Measurements from ENCODE around the gene EPC2. TPM values are rescaled to one million over a fixed set of nuclear protein-coding genes. Genes with fewer than 3 reads are reported as not detected.
"Not testable (repeated sequence)": the region's sequence is repeated elsewhere in the genome, so short reads cannot be mapped to it uniquely, and the experiment has no call there.

The EPC2 gene
- total RNA-seq, 1 donor from 2014 or later: 20.9 TPM

DNA sequence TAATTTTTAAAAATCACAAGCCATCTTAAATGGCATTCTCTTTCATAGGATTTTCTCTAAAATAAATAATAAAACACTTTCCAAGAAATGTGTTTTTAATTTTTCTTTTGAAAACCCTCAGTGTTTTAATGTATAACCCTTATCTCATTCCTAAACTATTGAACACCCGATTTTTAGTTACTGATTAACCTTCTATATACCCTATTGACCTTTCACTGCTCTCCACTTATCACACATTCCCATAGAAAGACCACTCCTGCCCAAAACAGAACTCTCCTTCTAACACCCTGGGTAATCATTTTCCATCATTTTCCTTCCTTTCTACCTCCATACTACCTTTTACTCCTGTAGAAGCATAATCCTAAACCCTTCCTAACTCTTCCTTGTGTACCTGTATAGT lies 102.4 kb downstream of the EPC2 start:
- no peaks in the 10 kb centered on the region for H3K27me3 ChIP-seq (ENCODE audit: control insufficient read depth in 3 of 3, insufficient read depth in 3 of 3, low read length in 3 of 3)
- no peaks in the 10 kb centered on the region for H3K9me3 ChIP-seq (ENCODE audit: control insufficient read depth in 3 of 3, low read length in 3 of 3)
- H3K36me3 ChIP-seq (ENCODE audit: control insufficient read depth in 3 of 3, insufficient read depth in 3 of 3, low read length in 3 of 3): no peaks in the 10 kb centered on the region
- no peaks in the 10 kb centered on the region for H3K4me1 ChIP-seq (ENCODE audit: control insufficient read depth in 3 of 3, insufficient read depth in 3 of 3, low read length in 3 of 3)
- H3K27ac ChIP-seq (ENCODE audit: low read depth, low read length): no peak overlapping the region
- no peak overlapping the region for H3K4me3 ChIP-seq (ENCODE audit: low read length in 3 of 3)
- H3K9ac ChIP-seq (ENCODE audit: low read depth in 1 of 3, low read length in 3 of 3): no peak overlapping the region

DNA sequence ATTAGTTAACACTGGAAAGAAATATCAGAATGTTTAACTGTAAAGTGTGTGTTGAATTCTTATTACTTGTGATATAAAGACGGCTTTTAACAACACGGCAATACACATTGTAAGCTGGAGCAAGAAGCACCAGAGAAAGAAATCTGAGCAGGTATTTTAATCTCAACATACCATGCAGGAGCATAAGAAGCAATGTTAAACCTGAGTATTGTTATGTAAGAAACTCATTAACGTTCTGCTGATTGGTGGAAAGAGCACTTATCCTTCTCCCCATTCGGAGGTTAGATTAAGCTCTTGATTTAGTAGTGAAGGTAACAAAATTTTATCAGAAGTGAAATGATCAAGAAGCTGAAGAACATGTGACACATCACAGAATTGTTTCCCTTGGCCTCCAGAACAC lies 107.4 kb downstream of the EPC2 start:
- Histone ChIP-seq H3K36me3 (ENCODE audit: control insufficient read depth in 3 of 3, insufficient read depth in 3 of 3, low read length in 3 of 3) (peaks cover 0 to 10% (median 0%) of the 10 kb centered on the region in 3 donors), H3K9me3 (ENCODE audit: control insufficient read depth in 3 of 3, low read length in 3 of 3) (no peaks in the 10 kb centered on the region), H3K4me3 (ENCODE audit: low read length in 3 of 3) (no peak overlapping the region), H3K9ac (ENCODE audit: low read depth in 1 of 3, low read length in 3 of 3) (no peak overlapping the region), H3K4me1 (ENCODE audit: control insufficient read depth in 3 of 3, insufficient read depth in 3 of 3, low read length in 3 of 3) (no peaks in the 10 kb centered on the region), H3K27me3 (ENCODE audit: control insufficient read depth in 3 of 3, insufficient read depth in 3 of 3, low read length in 3 of 3) (no peaks in the 10 kb centered on the region), H3K27ac (ENCODE audit: low read depth, low read length) (no peak overlapping the region)

DNA sequence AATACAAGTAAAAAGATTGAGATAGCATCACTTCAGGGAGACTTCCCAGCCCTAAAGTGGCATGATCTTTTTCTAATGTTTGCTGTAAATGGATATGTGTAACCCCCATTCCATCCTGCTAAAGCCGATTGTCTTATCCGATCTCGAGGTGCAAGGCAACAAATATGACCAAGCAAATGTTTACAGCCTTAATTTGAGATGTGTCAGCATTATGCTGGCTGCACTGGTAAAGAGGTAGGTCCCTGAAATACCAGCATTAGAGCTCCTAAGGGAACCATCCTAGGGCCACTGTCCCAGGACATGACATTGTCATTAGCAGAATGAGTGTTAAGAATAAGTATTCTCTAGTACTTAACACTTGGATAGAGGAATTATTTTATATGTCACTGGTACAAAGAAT lies 108.4 kb downstream of the EPC2 start:
- H3K27me3 ChIP-seq (ENCODE audit: control insufficient read depth in 3 of 3, insufficient read depth in 3 of 3, low read length in 3 of 3): no peaks in the 10 kb centered on the region
- H3K27ac ChIP-seq (ENCODE audit: low read depth, low read length): no peak overlapping the region
- no peak overlapping the region for H3K9ac ChIP-seq (ENCODE audit: low read depth in 1 of 3, low read length in 3 of 3)
- no peaks in the 10 kb centered on the region for H3K4me1 ChIP-seq (ENCODE audit: control insufficient read depth in 3 of 3, insufficient read depth in 3 of 3, low read length in 3 of 3)
- H3K9me3 ChIP-seq (ENCODE audit: control insufficient read depth in 3 of 3, low read length in 3 of 3): no peaks in the 10 kb centered on the region
- H3K4me3 ChIP-seq (ENCODE audit: low read length in 3 of 3): no peak overlapping the region
- peaks cover 0 to 10% (median 0%) of the 10 kb centered on the region in 3 donors for H3K36me3 ChIP-seq (ENCODE audit: control insufficient read depth in 3 of 3, insufficient read depth in 3 of 3, low read length in 3 of 3)

DNA sequence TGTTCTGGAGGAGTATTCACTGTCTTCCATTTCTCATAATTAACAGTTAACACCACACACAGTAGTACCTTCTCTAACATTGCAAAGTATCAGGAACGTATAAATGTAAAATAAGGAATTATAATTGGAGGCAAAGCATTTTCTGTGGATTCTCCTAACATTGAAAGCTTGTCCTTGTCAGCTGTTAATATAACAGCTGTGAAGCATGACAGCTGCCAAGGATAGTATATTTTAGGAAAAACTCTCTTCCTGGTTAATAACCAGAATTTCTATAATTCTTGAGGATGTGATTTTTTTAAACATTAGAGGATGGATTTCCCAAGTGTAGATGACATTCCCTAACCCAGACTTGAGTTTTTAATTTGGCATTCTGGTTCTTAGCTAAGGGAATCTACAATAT lies 110.3 kb downstream of the EPC2 start:
- H3K27me3 ChIP-seq (ENCODE audit: control insufficient read depth in 3 of 3, insufficient read depth in 3 of 3, low read length in 3 of 3): no peaks in the 10 kb centered on the region
- H3K9me3 ChIP-seq (ENCODE audit: control insufficient read depth in 3 of 3, low read length in 3 of 3): no peaks in the 10 kb centered on the region
- no peak overlapping the region for H3K9ac ChIP-seq (ENCODE audit: low read depth in 1 of 3, low read length in 3 of 3)
- H3K36me3 ChIP-seq (ENCODE audit: control insufficient read depth in 3 of 3, insufficient read depth in 3 of 3, low read length in 3 of 3): peaks cover 0 to 10% (median 0%) of the 10 kb centered on the region in 3 donors
- no peak overlapping the region for H3K27ac ChIP-seq (ENCODE audit: low read depth, low read length)
- no peak overlapping the region for H3K4me3 ChIP-seq (ENCODE audit: low read length in 3 of 3)
- H3K4me1 ChIP-seq (ENCODE audit: control insufficient read depth in 3 of 3, insufficient read depth in 3 of 3, low read length in 3 of 3): no peaks in the 10 kb centered on the region

DNA sequence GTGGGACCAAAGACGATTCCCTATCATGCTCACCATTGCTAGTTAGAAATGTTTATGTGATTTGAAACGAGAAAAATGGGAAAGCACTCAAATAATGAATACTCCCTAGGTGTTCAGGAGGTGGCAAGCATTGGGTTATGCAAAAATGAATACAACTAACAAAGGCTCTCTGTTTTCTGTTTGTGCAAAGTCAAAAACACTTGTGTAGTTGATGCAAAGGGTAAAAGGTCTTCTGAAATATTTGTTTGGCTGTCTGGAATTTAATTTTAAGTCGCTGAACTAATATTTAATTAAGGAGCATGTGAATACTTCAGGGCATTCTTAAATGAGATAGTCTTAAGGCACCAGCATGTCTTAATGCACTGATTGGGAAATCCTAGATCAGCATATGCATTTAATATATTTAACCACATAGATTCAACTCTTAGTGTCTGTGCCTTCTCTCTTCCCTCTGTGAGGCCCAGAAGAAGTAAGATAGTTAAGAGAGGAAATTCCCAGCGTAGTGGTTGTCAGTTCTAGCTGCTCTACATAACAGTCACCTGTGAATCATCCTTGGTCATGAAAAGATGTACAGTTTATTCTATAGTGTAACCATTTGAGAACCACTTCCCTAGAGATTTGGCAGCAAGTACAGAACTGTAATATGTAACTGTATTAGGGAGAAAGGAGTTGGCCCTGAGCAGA lies 111.9 kb downstream of the EPC2 start:
- Histone ChIP-seq H3K4me3 (ENCODE audit: low read length in 3 of 3) (no peak overlapping the region), H3K36me3 (ENCODE audit: control insufficient read depth in 3 of 3, insufficient read depth in 3 of 3, low read length in 3 of 3) (peaks cover 0 to 10% (median 0%) of the 10 kb centered on the region in 3 donors), H3K9ac (ENCODE audit: low read depth in 1 of 3, low read length in 3 of 3) (no peak overlapping the region), H3K9me3 (ENCODE audit: control insufficient read depth in 3 of 3, low read length in 3 of 3) (no peaks in the 10 kb centered on the region), H3K4me1 (ENCODE audit: control insufficient read depth in 3 of 3, insufficient read depth in 3 of 3, low read length in 3 of 3) (no peaks in the 10 kb centered on the region), H3K27me3 (ENCODE audit: control insufficient read depth in 3 of 3, insufficient read depth in 3 of 3, low read length in 3 of 3) (no peaks in the 10 kb centered on the region), H3K27ac (ENCODE audit: low read depth, low read length) (no peak overlapping the region)

DNA sequence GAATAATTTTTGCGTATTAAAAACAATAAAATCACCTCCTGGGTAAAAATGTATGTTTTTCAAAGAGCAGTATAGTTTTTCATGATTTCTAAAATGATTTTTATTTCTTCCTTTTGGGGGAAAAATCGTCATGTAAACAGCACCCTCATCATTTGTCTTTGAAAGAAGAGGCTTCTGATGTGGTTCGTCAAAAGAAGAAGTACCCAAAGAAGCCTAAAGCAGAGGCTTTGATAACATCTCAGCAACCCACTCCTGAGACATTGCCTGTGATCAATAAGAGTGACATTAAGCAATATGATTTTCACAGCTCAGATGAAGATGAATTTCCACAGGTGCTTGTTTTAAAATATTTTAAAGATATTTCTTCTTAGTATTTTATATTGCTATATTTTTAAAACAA lies 120.3 kb downstream of the EPC2 start:
- Histone ChIP-seq H3K9me3 (ENCODE audit: control insufficient read depth in 3 of 3, low read length in 3 of 3) (no peaks in the 10 kb centered on the region), H3K4me3 (ENCODE audit: low read length in 3 of 3) (no peak overlapping the region), H3K36me3 (ENCODE audit: control insufficient read depth in 3 of 3, insufficient read depth in 3 of 3, low read length in 3 of 3) (peaks cover 0 to 16% (median 13%) of the 10 kb centered on the region in 3 donors), H3K27ac (ENCODE audit: low read depth, low read length) (no peak overlapping the region), H3K27me3 (ENCODE audit: control insufficient read depth in 3 of 3, insufficient read depth in 3 of 3, low read length in 3 of 3) (no peaks in the 10 kb centered on the region), H3K4me1 (ENCODE audit: control insufficient read depth in 3 of 3, insufficient read depth in 3 of 3, low read length in 3 of 3) (no peaks in the 10 kb centered on the region), H3K9ac (ENCODE audit: low read depth in 1 of 3, low read length in 3 of 3) (no peak overlapping the region)

DNA sequence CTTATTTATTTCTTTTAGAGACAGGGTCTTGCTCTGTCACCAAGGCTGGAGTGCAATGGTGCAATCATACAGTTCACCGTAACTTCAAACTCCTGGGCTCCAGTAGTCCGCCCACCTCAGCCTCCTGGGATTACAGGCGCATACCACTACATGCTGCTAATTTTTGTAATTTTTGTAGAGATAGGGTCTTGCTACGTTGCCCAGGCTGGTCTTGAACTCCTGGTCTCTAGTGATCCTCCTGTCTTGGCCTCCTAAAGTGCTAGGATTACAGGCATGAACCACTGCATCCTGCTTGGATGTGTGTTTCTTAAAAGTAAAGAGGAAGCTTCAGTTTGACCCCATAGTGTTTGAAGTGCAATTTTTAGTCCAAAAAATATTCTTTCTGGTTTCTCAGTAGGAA lies 125.5 kb downstream of the EPC2 start:
- Histone ChIP-seq H3K9me3 (ENCODE audit: control insufficient read depth in 3 of 3, low read length in 3 of 3) (no peaks in the 10 kb centered on the region), H3K4me1 (ENCODE audit: control insufficient read depth in 3 of 3, insufficient read depth in 3 of 3, low read length in 3 of 3) (no peaks in the 10 kb centered on the region), H3K4me3 (ENCODE audit: low read length in 3 of 3) (no peak overlapping the region), H3K36me3 (ENCODE audit: control insufficient read depth in 3 of 3, insufficient read depth in 3 of 3, low read length in 3 of 3) (peaks cover 3 to 31% (median 27%) of the 10 kb centered on the region in 3 donors), H3K27me3 (ENCODE audit: control insufficient read depth in 3 of 3, insufficient read depth in 3 of 3, low read length in 3 of 3) (no peaks in the 10 kb centered on the region), H3K9ac (ENCODE audit: low read depth in 1 of 3, low read length in 3 of 3) (no peak overlapping the region), H3K27ac (ENCODE audit: low read depth, low read length) (no peak overlapping the region)

DNA sequence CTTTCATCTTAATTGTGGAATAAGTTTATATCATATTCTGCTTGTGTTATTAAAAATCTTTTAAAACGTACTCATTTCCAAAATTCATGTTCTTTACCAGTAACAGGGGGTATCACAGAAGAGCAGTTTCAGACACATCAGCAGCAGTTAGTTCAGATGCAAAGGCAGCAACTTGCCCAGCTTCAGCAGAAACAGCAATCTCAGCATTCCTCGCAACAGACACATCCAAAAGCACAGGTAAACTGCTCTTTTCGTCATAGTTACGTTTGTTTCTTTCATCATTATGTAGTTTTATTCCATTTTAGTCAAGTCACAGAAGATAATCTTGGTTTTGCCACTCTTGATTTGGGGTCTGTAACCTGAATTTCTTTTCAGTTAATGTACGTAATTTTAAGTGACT lies 137.0 kb downstream of the EPC2 start:
- Histone ChIP-seq H3K4me1 (ENCODE audit: control insufficient read depth in 3 of 3, insufficient read depth in 3 of 3, low read length in 3 of 3) (no peaks in the 10 kb centered on the region), H3K27ac (ENCODE audit: low read depth, low read length) (no peak overlapping the region), H3K9me3 (ENCODE audit: control insufficient read depth in 3 of 3, low read length in 3 of 3) (no peaks in the 10 kb centered on the region), H3K36me3 (ENCODE audit: control insufficient read depth in 3 of 3, insufficient read depth in 3 of 3, low read length in 3 of 3) (peaks cover 13 to 24% (median 16%) of the 10 kb centered on the region in 3 donors), H3K9ac (ENCODE audit: low read depth in 1 of 3, low read length in 3 of 3) (no peak overlapping the region), H3K4me3 (ENCODE audit: low read length in 3 of 3) (no peak overlapping the region), H3K27me3 (ENCODE audit: control insufficient read depth in 3 of 3, insufficient read depth in 3 of 3, low read length in 3 of 3) (no peaks in the 10 kb centered on the region)

DNA sequence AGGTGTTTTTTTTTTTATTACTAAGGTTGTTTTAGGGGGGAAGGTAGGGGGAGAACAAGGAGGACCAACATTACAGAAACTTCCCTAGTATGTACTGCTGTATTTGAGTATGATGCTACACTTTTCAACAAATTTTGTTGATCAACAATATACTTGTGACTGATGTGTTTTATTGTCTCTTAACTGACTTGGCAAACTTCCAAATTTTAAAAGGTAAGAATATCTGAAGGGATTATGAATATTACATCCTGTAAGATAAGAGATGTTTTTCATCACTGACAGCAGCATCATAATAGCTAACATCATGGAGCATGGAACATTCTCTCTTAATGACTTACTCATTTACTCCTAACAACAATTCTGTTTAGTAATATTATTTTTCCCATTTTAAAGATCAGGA lies 144.5 kb downstream of the EPC2 start:
- Histone ChIP-seq H3K27me3 (ENCODE audit: control insufficient read depth in 3 of 3, insufficient read depth in 3 of 3, low read length in 3 of 3) (no peaks in the 10 kb centered on the region), H3K36me3 (ENCODE audit: control insufficient read depth in 3 of 3, insufficient read depth in 3 of 3, low read length in 3 of 3) (peaks cover 7 to 14% (median 14%) of the 10 kb centered on the region in 3 donors)

DNA sequence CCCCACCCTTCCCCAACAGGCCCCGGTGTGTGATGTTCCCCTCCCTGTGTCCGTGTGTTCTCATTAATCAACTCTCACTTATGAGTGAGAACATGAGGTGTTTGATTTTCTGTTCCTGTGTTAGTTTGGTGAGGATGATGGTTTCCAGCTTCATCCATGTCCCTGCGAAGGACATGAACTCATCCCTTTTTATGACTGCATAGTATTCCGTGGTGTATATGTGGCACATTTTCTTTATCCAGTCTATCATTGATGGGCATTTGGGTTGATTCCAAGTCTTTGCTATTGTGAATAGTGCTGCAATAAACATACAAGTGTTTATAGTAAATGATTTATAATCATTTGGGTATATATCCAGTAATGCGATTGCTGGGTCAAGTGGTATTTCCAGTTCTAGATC lies 145.6 kb downstream of the EPC2 start:
- H3K4me3 ChIP-seq (ENCODE audit: low read length in 3 of 3); H3K9me3 ChIP-seq (ENCODE audit: control insufficient read depth in 3 of 3, low read length in 3 of 3); H3K27ac ChIP-seq (ENCODE audit: low read depth, low read length); H3K4me1 ChIP-seq (ENCODE audit: control insufficient read depth in 3 of 3, insufficient read depth in 3 of 3, low read length in 3 of 3); H3K27me3 ChIP-seq (ENCODE audit: control insufficient read depth in 3 of 3, insufficient read depth in 3 of 3, low read length in 3 of 3); H3K36me3 ChIP-seq (ENCODE audit: control insufficient read depth in 3 of 3, insufficient read depth in 3 of 3, low read length in 3 of 3); H3K9ac ChIP-seq (ENCODE audit: low read depth in 1 of 3, low read length in 3 of 3): not testable (repeated sequence)

More for the DNA sequence above, 144.5 kb downstream of the EPC2 start:
- H3K9ac ChIP-seq (ENCODE audit: low read depth in 1 of 3, low read length in 3 of 3): no peak overlapping the region
- no peaks in the 10 kb centered on the region for H3K9me3 ChIP-seq (ENCODE audit: control insufficient read depth in 3 of 3, low read length in 3 of 3)
- H3K4me3 ChIP-seq (ENCODE audit: low read length in 3 of 3): no peak overlapping the region
- H3K4me1 ChIP-seq (ENCODE audit: control insufficient read depth in 3 of 3, insufficient read depth in 3 of 3, low read length in 3 of 3): no peaks in the 10 kb centered on the region
- no peak overlapping the region for H3K27ac ChIP-seq (ENCODE audit: low read depth, low read length)
